ENCODE results near the gene CSGALNACT2.

Gene CSGALNACT2

DNA sequence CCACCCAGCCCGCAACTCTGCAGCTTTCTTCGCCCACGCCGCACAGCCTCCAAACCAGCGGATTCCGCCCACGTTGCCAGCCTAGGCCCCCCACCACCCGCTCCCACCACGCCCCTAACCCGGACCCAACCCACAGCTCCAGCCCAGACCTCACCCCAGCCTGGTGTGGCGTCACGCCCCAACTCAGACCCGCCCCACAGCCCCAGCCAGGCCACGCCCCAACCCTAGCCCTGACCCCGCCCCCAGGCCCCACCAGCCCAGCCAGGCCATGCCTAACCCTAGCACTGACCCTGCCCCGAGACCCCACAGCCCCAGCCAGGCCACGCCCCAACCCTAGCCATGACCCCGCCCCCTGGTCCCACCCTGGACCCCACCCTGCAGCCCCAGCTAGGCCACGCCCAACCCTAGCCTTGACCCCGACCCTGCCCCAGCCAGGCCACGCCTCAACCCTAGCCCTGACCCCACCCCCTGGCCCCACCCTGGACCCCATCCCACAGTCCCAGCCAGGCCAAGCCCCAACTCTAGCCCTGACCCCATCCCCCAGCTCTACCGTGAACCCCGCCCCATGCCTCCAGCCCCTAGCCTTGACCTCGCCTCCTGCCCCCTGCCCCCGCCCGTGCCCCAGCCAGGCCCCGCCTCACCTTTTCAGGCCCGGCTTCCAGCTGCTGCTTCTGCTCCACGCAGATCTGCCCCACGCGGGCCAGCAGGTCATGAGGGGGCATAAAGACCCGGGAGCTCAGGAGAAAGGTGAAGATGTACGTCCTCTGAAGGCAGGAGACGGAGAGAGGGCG lies 64.6 kb downstream of the CSGALNACT2 start:
- DNase-seq (ENCODE audit: low read depth) = no peak

DNA sequence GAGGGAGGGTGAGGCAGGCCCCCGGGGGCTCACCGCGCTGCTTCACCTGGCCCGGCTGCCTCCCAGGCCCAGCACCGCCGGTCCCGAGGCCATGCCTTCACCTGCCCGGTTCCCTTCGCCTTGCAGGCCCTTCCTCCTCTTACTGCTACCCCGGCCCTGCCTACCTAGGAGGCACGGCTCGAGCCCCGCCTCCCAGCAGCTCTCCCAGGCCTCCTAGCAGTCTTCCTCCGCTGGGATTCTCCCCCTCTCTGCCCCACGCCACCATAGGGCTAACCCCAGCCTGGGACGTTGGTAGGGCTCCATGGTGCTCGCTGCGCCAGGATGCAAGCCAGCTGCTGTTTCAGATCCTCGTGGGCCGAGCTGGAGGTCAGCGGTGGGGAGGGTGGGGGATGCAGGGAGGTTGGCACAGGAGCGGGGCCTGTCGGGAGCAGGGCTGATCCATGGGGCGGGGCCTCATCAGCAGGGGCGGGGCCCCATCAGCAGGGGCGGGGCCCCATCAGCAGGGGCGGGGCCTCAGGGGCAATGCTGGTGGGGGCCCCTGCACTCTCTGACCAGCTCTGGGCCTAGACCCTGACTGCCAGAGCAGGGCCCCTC lies 65.3 kb downstream of the CSGALNACT2 start:
- no peak for DNase-seq (ENCODE audit: low read depth)

DNA sequence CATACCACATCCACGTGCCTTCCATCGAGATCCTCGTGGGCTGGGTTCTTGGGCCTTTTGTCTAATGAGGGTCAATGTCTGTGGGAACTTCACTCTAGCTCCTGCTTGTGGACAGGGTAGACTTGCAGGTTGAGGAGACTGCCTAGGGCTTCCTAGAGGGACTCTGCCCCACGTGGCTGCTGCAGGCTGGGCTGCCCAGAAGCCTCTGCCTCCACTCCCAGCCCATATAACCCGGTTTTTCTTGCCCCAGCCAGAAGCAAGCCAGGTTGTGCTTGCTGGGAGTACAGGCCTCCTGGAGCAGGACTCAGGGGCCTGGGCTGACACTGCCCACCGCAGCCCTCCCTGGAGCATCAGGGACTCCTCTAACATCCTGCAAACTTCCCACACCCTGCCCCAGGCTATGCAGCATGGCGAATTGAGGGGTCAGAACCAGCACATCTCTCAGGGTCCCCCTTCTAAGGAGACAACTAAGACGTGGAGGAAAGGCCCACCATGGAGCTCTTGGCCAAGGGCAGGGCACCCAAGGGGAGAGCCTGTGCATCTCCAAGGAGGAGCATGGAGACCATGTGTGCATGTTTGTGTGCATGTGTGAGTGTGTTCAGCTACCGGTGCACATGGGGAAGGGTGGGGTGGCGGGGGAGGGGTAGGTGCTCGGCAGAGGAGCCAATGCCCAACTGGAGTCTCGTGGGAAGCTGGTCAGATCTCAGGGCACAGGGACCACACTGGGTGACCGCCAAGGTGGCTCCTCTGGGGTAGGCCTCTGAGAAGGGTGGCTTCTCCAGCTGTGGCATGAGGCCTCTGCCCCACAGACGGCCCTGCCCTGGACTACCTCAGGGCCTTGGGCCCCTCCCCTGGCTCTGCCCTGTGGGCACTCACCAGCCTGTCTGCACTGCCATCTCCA lies 66.0 kb downstream of the CSGALNACT2 start:
- DNase-seq (ENCODE audit: low read depth) = no peak

DNA sequence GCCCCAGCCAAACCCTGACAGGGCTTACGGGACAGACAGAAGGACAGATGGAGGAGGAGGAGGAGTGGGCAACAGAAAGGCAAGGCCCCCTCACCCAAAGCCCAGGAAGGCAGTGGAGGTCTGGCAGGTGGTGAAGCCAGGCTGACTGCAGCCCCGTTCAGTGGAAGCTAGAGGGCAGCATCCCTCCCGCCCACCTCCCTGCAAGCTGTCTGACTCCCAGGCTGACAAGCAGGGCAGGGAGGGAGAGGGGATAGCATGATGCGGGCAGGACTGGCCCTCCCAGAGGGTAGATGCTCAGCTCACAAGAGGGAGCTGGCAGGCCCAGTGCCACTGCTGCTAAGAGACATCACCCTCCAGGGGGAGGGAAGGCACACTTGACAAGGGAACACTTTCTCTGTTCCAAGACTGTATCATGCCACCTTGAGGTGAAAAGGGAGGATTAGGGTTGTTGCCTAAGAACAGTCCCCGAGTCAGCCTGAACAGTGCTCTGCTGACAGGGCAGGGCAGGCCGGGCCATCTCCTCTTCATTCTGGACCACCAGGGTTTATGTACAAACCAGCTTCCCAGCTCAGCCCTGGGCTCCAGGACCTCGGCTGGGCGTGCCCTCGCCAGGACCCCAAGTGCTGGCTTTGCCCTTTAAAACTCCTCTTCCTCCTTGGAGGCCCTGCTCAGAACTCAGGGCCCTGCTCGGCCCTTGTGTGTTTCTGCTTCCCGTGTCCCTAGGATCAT lies 66.9 kb downstream of the CSGALNACT2 start:
- peak; percentile 22 for DNase-seq (ENCODE audit: low read depth)

DNA sequence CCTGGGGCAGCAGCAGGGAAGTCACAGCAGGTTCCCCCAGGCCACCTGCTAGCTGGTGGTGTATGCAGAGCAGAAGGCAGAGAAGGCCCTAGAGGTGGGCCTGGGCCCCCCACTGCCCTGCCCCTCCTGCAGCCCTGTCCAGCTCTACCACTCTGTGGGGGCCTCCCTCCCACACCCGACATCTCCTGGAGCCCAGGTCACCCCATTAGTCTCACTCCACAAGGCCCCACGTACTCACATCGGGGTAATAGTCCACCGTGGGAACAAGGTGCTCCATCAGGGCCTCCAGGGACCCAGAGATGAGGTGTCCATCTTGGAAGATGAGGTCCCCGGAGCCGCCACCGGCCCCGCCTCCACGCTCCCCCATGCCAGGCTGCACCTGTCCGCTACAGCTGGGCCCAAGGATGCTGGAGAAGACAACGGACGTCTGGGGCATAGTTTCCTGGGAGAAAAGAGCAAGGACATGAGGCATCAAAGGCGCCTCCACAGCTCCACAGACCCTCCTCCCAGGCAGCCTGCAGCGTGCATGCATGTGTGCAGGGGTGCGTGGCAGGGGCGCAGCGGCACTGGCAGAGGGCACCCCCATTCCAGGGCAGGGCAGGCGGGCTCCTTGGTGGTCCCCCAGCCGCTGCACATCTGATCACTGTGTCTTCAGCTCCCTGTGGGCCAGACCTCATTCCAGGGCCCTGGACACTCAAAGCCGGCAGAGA lies 67.6 kb downstream of the CSGALNACT2 start:
- no peak for DNase-seq (ENCODE audit: low read depth)

- DNase-seq (ENCODE audit: low read depth) = no peak
These were observed 68.4 kb downstream of the CSGALNACT2 start for GRCh38 chr10:43206391-43207235.

DNA sequence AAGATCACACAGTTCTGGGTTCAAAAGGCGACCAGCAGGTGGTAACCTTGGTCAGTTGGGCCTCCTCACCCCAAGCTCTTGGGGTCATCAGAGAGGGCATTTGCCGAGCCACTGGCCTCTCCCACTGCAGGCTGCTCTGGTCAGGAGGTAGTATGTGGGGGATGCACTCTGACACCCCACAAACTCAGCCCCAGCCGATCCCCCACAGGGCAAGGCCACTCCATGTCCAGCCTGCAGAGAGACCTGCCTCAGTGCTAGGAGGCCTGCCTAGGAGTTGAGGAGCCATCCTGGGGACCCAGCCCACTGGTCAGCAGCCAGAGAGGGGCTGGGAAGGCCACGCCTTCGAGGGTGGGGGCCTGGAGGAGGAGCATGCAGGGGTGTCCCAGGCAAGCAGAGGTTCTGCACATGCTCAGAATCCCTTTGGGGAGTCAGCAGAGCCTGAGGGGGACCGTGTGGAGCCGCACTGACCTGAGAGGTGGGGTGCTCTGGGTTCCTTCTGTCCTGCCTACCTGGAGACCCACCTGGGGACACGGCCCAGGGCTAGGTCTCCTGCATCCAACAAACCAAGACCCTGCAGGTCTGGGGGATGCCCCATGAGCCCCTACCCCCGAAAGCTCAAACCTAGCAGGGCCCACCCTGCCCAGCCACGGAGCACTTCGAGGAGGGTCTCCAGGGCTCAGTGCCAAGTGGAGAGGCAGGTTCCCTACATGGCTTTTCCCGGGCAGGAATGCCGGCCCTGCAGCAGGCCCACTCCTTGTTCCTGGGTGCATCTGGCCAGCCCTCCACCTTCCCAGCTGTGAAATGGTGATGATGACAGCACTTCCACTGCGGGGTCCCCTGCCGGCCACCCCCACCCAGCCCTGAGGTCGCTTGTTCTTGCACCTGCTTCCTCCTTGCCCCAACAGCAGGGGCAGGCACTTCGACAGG lies 70.2 kb downstream of the CSGALNACT2 start:
- DNase-seq (ENCODE audit: low read depth) = no peak

GRCh38 chr10:43209074-43209455 lies 70.8 kb downstream of the CSGALNACT2 start:
- DNase-seq (ENCODE audit: low read depth) = no peak

DNA sequence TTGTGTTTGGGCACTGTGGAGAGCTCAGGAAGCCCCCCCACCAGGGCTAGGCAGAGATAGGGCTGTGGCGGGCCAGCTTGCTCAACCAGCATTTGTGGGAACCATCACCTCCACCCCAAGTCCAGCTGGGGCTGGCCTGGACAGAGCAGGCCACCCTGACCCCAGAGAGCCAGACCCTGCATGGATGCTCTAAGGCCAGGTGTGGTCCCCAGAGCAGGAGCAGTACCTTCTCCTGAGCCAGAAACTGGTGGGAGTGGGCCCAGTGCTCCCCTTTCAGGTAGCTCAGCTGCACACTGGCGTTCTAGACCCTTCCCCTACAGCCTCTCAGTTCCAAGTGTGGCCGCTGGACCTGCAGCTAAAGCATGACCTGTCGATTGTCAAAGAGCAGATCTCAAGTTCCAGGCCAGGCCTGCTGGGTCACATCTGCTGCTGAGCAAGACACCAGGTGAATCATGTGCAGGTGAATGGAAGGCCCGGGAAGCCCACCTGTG lies 71.5 kb downstream of the CSGALNACT2 start:
- DNase-seq (ENCODE audit: low read depth) = no peak

GRCh38 chr10:43210556-43210955 lies 72.3 kb downstream of the CSGALNACT2 start:
- DNase-seq (ENCODE audit: low read depth) = no peak

DNA sequence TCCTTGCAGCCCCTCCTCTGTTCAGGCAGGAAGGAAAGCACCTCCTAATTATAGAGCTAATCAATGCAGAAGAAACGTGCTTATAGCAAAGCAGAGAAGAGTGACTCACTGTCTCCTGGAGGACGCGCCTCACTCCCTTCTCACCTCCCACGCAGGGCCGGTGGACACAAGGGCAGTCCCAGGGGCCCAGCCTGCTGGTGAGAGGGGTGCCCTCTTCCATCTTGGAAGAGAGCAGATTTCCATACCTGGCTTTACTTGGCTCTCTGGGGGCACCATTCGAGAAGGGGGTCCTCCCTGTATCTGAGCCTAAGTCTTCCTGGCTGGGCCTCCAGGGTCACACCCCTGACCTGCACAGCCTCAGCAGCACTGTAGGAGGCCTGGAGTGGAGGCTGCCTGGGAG lies 72.8 kb downstream of the CSGALNACT2 start:
- DNase-seq (ENCODE audit: low read depth) = no peak

GRCh38 chr10:43211431-43212042 lies 73.3 kb downstream of the CSGALNACT2 start:
- no peak for DNase-seq (ENCODE audit: low read depth)

DNA sequence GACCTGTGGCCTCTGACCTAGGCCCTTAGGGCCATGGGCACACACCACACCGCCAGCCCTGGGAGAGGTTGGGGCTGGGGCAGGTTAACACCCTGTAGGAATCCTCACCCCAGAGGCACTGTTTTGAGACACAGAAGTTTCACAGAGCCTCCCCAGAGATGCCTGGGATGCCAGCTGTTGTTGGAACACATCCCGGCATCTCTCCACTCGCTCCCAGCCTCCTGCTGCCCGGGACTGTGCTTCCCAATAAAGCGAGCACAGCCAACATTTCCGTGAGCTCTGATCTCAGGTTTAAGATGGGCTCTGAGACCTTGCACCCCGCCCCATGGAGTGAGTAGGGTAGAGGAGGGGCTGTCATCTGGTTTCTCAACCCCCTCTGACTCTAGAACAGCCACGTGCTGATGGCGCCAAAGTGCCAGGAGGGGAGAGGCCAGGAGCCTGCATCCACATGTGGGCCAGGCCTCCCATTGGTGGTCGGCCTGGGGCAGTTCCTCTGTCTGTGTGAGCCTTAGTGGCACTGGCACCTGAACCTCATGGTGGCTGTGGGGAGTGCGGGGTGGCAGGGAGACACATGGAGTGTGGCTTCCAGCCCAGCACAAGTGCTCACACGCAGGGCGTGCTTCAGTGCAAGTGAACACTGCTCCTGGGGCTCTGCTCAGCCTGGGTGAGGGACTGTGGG lies 73.9 kb downstream of the CSGALNACT2 start:
- no peak for DNase-seq (ENCODE audit: low read depth)

DNA sequence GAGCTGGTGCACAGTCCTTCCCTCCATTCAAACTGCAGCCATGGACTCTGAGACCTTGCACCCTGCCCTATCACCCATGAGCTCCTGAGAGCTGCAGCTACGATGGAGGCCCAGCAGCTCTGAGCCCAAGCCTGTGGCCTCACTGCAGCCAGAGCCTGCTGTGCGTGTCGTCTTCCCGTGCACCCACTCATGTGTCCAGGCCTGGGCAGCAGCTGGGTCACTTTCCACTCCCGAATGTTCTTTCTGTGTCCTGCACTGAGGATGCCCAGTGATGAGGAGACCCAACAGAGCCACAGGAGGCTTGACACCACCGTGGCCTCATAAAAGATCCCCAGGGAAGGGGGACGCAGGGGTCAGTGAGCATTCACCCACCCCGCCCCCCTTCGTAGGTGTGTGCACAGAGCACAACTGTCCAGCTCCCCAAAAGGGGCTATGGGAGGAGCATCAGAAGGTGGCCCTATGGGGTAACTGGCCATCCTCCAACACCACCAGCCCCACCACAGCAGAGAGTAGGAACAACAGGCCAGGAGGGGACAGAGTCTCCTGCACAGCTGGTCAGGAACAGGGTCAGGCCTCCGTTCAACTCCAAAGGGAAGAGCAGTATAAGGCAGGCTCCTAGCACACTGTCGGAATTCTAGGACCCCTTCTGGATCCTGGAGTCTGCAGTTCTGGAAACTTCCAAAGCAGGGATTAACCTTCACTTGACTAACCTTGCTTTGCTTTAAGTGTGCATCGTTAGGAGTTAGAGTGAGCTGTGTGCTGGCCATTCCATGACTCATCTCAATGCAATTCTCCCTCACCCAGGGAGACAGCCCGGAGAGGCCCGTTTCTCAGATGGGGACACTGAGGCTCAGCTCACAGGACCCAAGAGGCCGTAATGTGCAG lies 76.1 kb downstream of the CSGALNACT2 start:
- DNase-seq (ENCODE audit: low read depth) = no peak

- DNase-seq (ENCODE audit: low read depth) = no peak
These were observed 76.8 kb downstream of the CSGALNACT2 start for GRCh38 chr10:43214956-43215561.

- no peak for DNase-seq (ENCODE audit: low read depth)
These were observed 77.7 kb downstream of the CSGALNACT2 start for GRCh38 chr10:43215758-43216455.

Measured in activated T-helper 9 cell treated with anti-CD3 and anti-CD28 coated beads, Interleukin-2, amount 50 U/mL, for 16 hours (primary cell).